Panc1 (cell line): ENCODE data around the gene ATP5MC2. TPM values are rescaled to one million over a fixed set of nuclear protein-coding genes. Genes with fewer than 3 reads are reported as not detected.

Source experiments
- ATAC-seq: fragments of 200-7000 bp; cut with Tn5 transposase; 2 replicates; pipeline ENCODE4 v1.9.1; 2020; ENCODE audit warnings: mild to moderate bottlenecking, moderate library complexity
- BruUV-seq: library from RNA; stranded (reverse); fragments of 400-500 nt; replicated peaks from 2 replicates; lab custom pipeline; 2021; lab: Mats Ljungman, UMichigan
- CTCF ChIA-PET: fragments of 300-600 bp; sonication (Branson Sonifier 250); formaldehyde crosslinking; loops from one replicate; lab custom pipeline; 2022; ENCODE audit warnings: antibody characterized with exemption; lab: Charles Lee
- POLR2A ChIA-PET: fragments of 300-600 bp; sonication (Branson Sonifier 250); formaldehyde crosslinking; loops from one replicate; lab custom pipeline; 2022; ENCODE audit warnings: antibody characterized with exemption; lab: Charles Lee
- DNase-seq: peaks from one replicate; pipeline ENCODE4 v3.0.0-alpha.2; 2010; ENCODE audit warnings: low read depth, low spot score
- H3K27ac ChIP-seq: 2 replicates; pipeline ENCODE4 v1.5.1; 2011; ENCODE audit warnings: mild to moderate bottlenecking, low read length, inconsistent platforms
- H3K27me3 ChIP-seq: fragments of 200-500 bp; sonication (Bioruptor generic); 2 replicates; pipeline ENCODE4 v1.6.0; 2014; ENCODE audit warnings: low read length, inconsistent platforms; ENCODE audit not compliant: control insufficient read depth, insufficient read depth
- H3K36me3 ChIP-seq: fragments of 200-500 bp; sonication (Bioruptor generic); 2 replicates; pipeline ENCODE4 v1.5.1; 2014; ENCODE audit warnings: inconsistent platforms, mild to moderate bottlenecking, low read length, moderate library complexity; ENCODE audit not compliant: control insufficient read depth, insufficient read depth
- H3K4me1 ChIP-seq: 2 replicates; pipeline ENCODE4 v1.5.1; 2011; ENCODE audit warnings: inconsistent platforms, mild to moderate bottlenecking, low read length, moderate library complexity; ENCODE audit not compliant: control insufficient read depth, insufficient read depth
- H3K4me3 ChIP-seq, 2 experiments: 2 replicates each; pipeline ENCODE4 v1.5.1; 2011 to 2012; ENCODE audit warnings: low read depth in 2 of 2, low read length in 2 of 2, mild to moderate bottlenecking in 2 of 2, inconsistent platforms in 1 of 2, moderate library complexity in 1 of 2
- H3K9me3 ChIP-seq: fragments of 200-500 bp; sonication (Bioruptor generic); 2 replicates; pipeline ENCODE4 v1.5.1; 2014; ENCODE audit warnings: low read depth, mild to moderate bottlenecking, inconsistent platforms, low read length, moderate library complexity; ENCODE audit not compliant: control insufficient read depth, insufficient read depth
- POLR2AphosphoS5 ChIP-seq: IDR thresholded peaks from 2 replicates; pipeline ENCODE4 v1.6.1; 2012; ENCODE audit warnings: mild to moderate bottlenecking, low read depth, low read length, moderate library complexity
- SIN3A ChIP-seq: IDR thresholded peaks from 2 replicates; pipeline ENCODE4 v1.6.1; 2012; ENCODE audit warnings: low read depth, mild to moderate bottlenecking, low read length, moderate library complexity, borderline replicate concordance; ENCODE audit not compliant: insufficient read depth
- TCF7L2 ChIP-seq: IDR thresholded peaks from 2 replicates; pipeline ENCODE4 v1.6.1; 2011; ENCODE audit warnings: mild to moderate bottlenecking, low read depth, low read length, inconsistent platforms
- in situ Hi-C: cut with HindIII; loops from 2 replicates; pipeline ENCODE4 v1.10.0; 2016; ENCODE audit warnings: low sequenced_read_pairs, low pct_unique_long_range_greater_than_20kb
- intact Hi-C: fragments of 100-400 bp; cut with micrococcal nuclease; formaldehyde crosslinking; loops from one replicate; pipeline ENCODE4 v1.10.0; 2022; ENCODE audit not compliant: unreplicated experiment
- total RNA-seq: library from RNA; stranded (reverse); gene quantifications from one replicate; pipeline ENCODE4 v1.2.1, GENCODE V29; 2021; ENCODE audit not compliant: unreplicated experiment
- TF ChIP-seq, protein P1 (sequence below): fragments of 450-650 bp; IDR thresholded peaks from 2 replicates; pipeline ENCODE4 v1.5.1; 2017; ENCODE audit warnings: mild to moderate bottlenecking
- TF ChIP-seq, protein P2 (sequence below), 2 experiments: IDR thresholded peaks; 2 replicates each; pipeline ENCODE4 v1.6.1; 2011 to 2012; ENCODE audit warnings: low read depth in 2 of 2, control low read depth in 1 of 2, low read length in 1 of 2, mild to moderate bottlenecking in 1 of 2, moderate library complexity in 1 of 2; ENCODE audit not compliant: insufficient read depth in 1 of 2

The ATP5MC2 gene
- total RNA-seq, 1 experiment from 2014 or later: 290 TPM

DNA sequence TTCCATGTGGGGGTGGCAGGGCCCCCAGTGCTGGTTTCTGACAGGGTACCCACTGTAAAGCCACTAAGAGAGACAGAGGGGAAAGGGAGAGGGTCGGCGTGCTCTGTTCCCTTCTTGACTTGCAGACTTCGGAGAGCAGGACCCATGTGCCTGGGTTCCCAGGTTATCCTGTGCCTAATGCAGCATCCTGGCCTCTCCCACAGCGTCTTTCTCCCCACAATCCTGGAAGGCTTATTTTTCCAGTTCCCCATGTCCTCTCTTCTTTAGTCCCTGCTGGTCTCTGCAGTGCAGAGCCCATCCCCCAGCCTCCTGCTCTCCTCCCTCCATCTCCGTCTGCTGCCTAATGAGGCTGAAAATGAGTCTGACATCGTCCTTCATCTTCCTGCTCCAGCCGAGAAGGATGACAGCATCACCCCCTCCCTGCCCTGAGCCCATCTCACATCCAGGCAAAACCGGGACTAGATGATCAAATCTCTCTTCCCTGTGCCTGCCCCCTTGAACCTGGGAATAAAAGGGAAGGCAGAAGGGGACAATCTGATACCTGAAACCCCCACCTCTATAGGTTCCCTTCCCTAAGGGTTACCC is 36.3 kb upstream of the ATP5MC2 start:
- TF ChIP-seq, protein P1, sequence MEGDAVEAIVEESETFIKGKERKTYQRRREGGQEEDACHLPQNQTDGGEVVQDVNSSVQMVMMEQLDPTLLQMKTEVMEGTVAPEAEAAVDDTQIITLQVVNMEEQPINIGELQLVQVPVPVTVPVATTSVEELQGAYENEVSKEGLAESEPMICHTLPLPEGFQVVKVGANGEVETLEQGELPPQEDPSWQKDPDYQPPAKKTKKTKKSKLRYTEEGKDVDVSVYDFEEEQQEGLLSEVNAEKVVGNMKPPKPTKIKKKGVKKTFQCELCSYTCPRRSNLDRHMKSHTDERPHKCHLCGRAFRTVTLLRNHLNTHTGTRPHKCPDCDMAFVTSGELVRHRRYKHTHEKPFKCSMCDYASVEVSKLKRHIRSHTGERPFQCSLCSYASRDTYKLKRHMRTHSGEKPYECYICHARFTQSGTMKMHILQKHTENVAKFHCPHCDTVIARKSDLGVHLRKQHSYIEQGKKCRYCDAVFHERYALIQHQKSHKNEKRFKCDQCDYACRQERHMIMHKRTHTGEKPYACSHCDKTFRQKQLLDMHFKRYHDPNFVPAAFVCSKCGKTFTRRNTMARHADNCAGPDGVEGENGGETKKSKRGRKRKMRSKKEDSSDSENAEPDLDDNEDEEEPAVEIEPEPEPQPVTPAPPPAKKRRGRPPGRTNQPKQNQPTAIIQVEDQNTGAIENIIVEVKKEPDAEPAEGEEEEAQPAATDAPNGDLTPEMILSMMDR: no peak
- TF ChIP-seq SIN3A (no peak), TCF7L2 (no peak), POLR2AphosphoS5 (no peak)
- TF ChIP-seq, protein P2, sequence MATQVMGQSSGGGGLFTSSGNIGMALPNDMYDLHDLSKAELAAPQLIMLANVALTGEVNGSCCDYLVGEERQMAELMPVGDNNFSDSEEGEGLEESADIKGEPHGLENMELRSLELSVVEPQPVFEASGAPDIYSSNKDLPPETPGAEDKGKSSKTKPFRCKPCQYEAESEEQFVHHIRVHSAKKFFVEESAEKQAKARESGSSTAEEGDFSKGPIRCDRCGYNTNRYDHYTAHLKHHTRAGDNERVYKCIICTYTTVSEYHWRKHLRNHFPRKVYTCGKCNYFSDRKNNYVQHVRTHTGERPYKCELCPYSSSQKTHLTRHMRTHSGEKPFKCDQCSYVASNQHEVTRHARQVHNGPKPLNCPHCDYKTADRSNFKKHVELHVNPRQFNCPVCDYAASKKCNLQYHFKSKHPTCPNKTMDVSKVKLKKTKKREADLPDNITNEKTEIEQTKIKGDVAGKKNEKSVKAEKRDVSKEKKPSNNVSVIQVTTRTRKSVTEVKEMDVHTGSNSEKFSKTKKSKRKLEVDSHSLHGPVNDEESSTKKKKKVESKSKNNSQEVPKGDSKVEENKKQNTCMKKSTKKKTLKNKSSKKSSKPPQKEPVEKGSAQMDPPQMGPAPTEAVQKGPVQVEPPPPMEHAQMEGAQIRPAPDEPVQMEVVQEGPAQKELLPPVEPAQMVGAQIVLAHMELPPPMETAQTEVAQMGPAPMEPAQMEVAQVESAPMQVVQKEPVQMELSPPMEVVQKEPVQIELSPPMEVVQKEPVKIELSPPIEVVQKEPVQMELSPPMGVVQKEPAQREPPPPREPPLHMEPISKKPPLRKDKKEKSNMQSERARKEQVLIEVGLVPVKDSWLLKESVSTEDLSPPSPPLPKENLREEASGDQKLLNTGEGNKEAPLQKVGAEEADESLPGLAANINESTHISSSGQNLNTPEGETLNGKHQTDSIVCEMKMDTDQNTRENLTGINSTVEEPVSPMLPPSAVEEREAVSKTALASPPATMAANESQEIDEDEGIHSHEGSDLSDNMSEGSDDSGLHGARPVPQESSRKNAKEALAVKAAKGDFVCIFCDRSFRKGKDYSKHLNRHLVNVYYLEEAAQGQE (IDR thresholded peaks at IDR 0.05; ENCODE audit: insufficient read depth in 1 of 2, low read depth in 2 of 2, low read length in 1 of 2): no peak
- H3K27me3 ChIP-seq: no peaks in the 10 kb centered on the region
- ATAC-seq (no peak), DNase-seq (no peak)
- no peak overlapping the region for H3K27ac ChIP-seq
- no peaks in the 10 kb centered on the region for H3K4me1 ChIP-seq
- ChIA-PET POLR2A (no interaction called here), CTCF (no interaction called here)
- intact Hi-C loops: no loop called here
- in situ Hi-C loops: no loop called here
- H3K4me3 ChIP-seq: no peak overlapping the region
- no peaks in the 10 kb centered on the region for H3K36me3 ChIP-seq
- BruUV-seq: no TSS peak
- no peaks in the 10 kb centered on the region for H3K9me3 ChIP-seq

DNA sequence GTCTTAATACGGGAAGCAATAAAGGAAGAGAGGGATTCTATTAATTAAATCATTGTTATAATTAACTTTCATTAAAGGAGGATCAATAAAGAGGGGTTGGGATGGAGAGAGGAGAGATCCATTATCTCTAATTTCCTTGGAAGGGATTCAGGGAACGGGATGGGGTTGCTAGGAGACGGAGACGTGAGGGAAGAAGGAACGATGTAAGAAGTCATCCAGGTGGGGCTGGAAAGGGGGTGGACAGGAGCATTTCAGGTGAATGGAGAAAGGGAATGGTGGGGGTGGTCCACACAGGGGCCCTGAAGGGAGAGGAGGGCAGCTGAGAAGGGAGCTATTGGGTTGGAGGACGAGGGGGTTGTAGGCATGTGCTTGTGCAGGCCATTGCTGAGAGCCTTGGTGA is 34.2 kb upstream of the ATP5MC2 start:
- no peaks in the 10 kb centered on the region for H3K9me3 ChIP-seq

More for the DNA sequence above, 34.2 kb upstream of the ATP5MC2 start:
- TF ChIP-seq SIN3A (no peak), TCF7L2 (no peak), POLR2AphosphoS5 (no peak)
- TF ChIP-seq, protein P1: no peak
- TF ChIP-seq, protein P2 (IDR thresholded peaks at IDR 0.05; ENCODE audit: insufficient read depth in 1 of 2, low read depth in 2 of 2, low read length in 1 of 2): no peak
- Histone ChIP-seq H3K4me1 (no peaks in the 10 kb centered on the region), H3K27ac (no peak overlapping the region), H3K27me3 (no peaks in the 10 kb centered on the region; the same call in 1 of the 2 replicates), H3K36me3 (no peaks in the 10 kb centered on the region), H3K4me3 (no peak overlapping the region)
- CTCF ChIA-PET: no interaction called here
- no peak for DNase-seq
- POLR2A ChIA-PET: no interaction called here
- in situ Hi-C loops: no loop called here
- ATAC-seq: no peak
- intact Hi-C loops: no loop called here
- BruUV-seq: no TSS peak
